HCT116 (cell line): ENCODE results near the gene SLIT1.

Experiments
- ATF3 ChIP-seq: IDR thresholded peaks from 2 replicates; pipeline ENCODE4 v1.6.1; 2012
- CTCF ChIP-seq, 3 experiments: fragments of 200-600 bp in 1 of 3; sonication (generic) in 1 of 3; IDR thresholded peaks in 2 of 3; conservative IDR thresholded peaks in 1 of 3; 2 replicates each; pipeline ENCODE4 v1.5.1; 2012 to 2017; ENCODE audit warnings: low read depth in 2 of 3, low read length in 2 of 3, antibody characterized with exemption in 1 of 3, borderline replicate concordance in 1 of 3, control low read depth in 1 of 3, mild to moderate bottlenecking in 1 of 3, mixed read lengths in 1 of 3, mixed run types in 1 of 3, moderate library complexity in 1 of 3; ENCODE audit not compliant: insufficient read depth in 1 of 3
- MAX ChIP-seq: IDR thresholded peaks from 2 replicates; pipeline ENCODE4 v1.6.1; 2012
- POLR2A ChIP-seq: IDR thresholded peaks from 2 replicates; pipeline ENCODE4 v1.7.0; 2011; ENCODE audit warnings: borderline replicate concordance; ENCODE audit not compliant: insufficient read depth, insufficient read length; ENCODE audit errors: extremely low read depth
- POLR2AphosphoS5 ChIP-seq: IDR thresholded peaks from 2 replicates; pipeline ENCODE4 v1.6.1; 2011; ENCODE audit warnings: mild to moderate bottlenecking, low read depth, low read length, moderate library complexity
- RAD21 ChIP-seq: IDR thresholded peaks from 2 replicates; pipeline ENCODE4 v1.6.1; 2012; ENCODE audit warnings: low read depth, mild to moderate bottlenecking
- SIN3A ChIP-seq: IDR thresholded peaks from 2 replicates; pipeline ENCODE4 v1.6.1; 2012; ENCODE audit warnings: low read depth

GRCh38 chr10:96996275-96996965, 189.3 kb downstream of the SLIT1 start:
- TF ChIP-seq POLR2A (no peak), ATF3 (no peak), POLR2AphosphoS5 (no peak), CTCF (IDR thresholded peaks at IDR 0.05 in 2 of 3, conservative IDR thresholded peaks at IDR 0.05 in 1 of 3; ENCODE audit: borderline replicate concordance in 1 of 3, insufficient read depth in 1 of 3, low read depth in 2 of 3, low read length in 2 of 3) (no peak), MAX (no peak), RAD21 (no peak), SIN3A (no peak)
